ENCODE data around the gene SELP. TPM values are rescaled to one million over a fixed set of nuclear protein-coding genes. Genes with fewer than 3 reads are reported as not detected.

Gene SELP
- total and polyA plus RNA-seq, 9 of the 15 experiments (the other 6 are each of a cell fraction or from before 2014, with no cell fraction given), result not detected

GRCh38 chr1:169570172-169570574 lies 59.8 kb downstream of the SELP start (continued):
- TF ChIP-seq ZBTB40 (IDR thresholded peaks at IDR 0.05), result no peak
- TF ChIP-seq ZBTB40 (CRISPR knock-in tag; IDR thresholded peaks at IDR 0.05), result no peak
- no peak for TF ChIP-seq FOXJ2 (tag; IDR thresholded peaks at IDR 0.05)
- TF ChIP-seq TCF3 (CRISPR knock-in tag; IDR thresholded peaks at IDR 0.05), result no peak
- TF ChIP-seq THRB (CRISPR knock-in tag; conservative IDR thresholded peaks at IDR 0.05), result no peak
- no peak for TF ChIP-seq ZKSCAN3 (CRISPR knock-in tag; IDR thresholded peaks at IDR 0.05)
- no peak for TF ChIP-seq ZNF511 (CRISPR knock-in tag; IDR thresholded peaks at IDR 0.05)
- TF ChIP-seq SMARCA4 (IDR thresholded peaks at IDR 0.05), result no peak
- TF ChIP-seq NR2F6 (CRISPR knock-in tag; IDR thresholded peaks at IDR 0.05), result no peak

Measured in K562 (cell line).